ENCODE results near the gene ATXN1.

Gene ATXN1

DNA sequence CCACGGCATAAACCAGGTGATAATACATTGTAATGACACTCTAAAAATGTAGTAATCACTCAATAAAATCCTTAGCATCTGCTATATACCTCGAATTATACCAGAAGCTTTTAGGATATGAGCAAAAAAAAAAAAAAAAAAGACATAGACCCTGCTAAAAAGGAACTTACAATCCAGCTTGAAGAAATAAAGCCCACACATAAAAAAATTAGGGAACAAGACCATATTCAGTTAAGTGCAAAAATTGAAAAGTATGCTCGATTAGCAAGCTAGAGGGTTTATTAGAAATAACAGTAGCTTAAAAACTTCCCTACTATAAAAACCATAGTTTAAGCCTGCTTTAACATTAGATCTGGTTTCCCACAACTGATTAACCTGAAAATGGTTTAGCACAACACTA, 387.2 kb downstream of the ATXN1 start:
- peak in 2 of 3 donors; percentile 17 to 29 for DNase-seq

- peak in 2 of 3 donors; percentile 10 to 25 for DNase-seq
Observed at GRCh38 chr6:16372029-16372776, 389.1 kb downstream of the ATXN1 start.

GRCh38 chr6:16371401-16371800, 389.9 kb downstream of the ATXN1 start:
- DNase-seq = no peak

GRCh38 chr6:16370943-16371342, 390.3 kb downstream of the ATXN1 start:
- no peak for DNase-seq

DNA sequence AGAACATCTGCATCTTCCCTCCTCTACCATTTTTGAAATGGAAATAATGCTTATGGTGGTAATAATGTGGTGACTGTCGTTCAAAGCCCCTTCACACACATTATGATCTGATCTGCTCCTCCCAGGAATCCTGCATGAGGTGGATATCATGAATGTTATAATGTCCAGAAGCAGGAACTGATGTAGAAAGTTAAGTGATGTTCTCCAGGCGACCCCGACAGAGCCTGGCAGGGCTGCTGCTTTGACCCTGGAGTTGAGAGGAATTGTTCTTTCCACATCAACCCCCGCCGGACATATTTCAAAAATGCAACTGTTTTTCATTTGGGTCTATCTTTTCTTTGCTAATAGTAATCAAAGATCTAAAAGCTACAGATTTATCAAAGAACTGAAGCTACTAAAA, 391.3 kb downstream of the ATXN1 start:
- no peak for DNase-seq

- DNase-seq = no peak
Observed at GRCh38 chr6:16369140-16369745, 392.0 kb downstream of the ATXN1 start.

GRCh38 chr6:16367571-16367970, 393.7 kb downstream of the ATXN1 start:
- no peak for DNase-seq

DNA sequence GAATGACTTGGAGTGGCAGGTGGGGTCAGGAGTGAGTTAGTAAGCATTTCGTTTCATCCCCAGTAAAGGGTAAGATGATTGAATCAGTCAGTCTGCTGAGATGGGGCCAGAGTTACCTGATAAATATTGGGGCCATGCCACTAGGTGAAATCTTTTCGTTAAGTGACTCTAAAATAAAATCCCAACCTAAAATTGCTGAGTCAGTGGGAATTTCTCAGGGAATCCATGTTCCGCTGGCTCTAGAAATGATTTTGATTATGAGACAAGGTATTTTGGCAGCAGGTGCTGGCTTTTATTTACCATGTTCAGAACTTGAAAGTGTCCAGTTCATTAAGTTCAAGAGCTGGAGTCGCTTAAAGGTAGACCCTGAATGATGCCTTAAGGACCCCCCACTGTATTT, 397.5 kb downstream of the ATXN1 start:
- no peak for DNase-seq

DNA sequence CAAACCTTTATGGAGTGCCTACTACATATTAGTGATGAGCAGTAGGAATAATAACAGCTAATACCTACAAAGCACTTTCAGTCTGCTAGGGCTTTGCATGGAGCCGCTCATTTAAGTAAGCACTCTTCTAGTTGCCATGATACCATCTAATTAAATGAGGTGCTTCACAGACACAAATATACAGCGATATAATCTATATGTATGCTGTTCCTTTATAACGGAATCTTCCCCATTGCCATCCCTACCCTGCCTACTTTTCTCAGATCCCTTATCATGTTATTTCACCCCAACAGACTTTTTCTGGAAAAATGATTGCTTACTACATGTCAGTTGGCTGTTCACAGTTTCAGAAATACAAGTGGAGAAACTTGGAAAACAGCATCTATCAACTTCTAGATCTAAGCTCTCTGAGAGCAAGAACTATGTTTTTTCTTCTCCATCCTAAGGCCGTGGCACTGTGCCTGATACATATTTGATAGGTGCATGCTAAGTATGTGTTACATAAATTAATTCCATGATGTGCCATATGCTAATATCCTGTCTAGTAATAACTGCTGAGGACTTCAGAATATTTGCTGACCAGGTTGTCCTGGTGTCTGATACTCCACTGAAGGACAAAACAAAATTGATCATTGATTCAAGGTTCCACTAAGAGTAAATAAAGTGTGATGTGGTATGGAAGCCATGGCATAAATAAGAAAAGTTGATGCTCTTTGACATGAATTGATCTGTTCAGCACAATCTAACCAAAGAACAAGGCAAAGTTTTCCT, 398.3 kb downstream of the ATXN1 start:
- DNase-seq = no peak

DNA sequence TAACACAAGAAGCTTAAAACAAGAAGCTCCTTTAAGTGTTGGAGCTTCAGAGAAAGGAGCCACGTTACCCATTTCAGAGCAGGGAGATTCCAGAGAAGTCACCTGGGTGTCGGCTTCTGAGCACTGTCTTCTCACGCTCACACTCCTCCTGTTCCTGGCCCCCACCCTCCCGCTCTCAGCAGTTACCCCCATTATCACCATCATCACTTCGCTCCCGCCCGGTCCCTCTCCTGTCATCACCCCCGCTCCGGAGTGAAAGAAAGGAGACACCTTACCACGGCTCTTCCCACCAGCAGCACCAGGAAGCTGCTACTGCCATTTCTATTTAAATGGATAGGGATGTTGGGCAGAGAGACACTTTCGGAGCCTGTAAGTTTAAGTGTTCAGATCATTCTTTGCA, 399.0 kb downstream of the ATXN1 start:
- DNase-seq = no peak

DNA sequence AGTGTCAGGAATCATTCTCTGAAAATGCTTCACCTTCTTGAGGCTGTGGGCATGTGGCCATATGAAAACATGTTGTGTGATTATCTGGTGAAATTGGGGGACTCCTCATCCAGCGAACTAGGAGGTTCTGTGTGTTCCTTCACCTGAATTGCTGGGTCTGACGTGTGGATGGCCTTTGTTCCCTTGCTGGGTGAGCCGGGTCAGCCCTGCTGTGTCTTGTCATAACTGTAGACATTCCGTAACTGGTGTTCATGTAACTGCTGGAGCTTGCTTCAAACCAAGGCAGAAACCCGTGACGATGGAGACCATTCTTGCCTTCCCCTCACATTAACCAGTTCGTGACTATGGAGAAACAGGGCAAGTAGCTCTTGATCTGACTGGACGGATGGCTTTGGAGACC, 399.4 kb downstream of the ATXN1 start:
- no peak for DNase-seq

- DNase-seq = no peak
Observed at GRCh38 chr6:16361121-16361520, 400.1 kb downstream of the ATXN1 start.

- peak in 1 of 3 donors; percentile 22 for DNase-seq
Observed at GRCh38 chr6:16360365-16360764, 400.9 kb downstream of the ATXN1 start.

GRCh38 chr6:16359563-16359962, 401.7 kb downstream of the ATXN1 start:
- DNase-seq = no peak

- no peak for DNase-seq
Observed at GRCh38 chr6:16358531-16359138, 402.6 kb downstream of the ATXN1 start.

DNA sequence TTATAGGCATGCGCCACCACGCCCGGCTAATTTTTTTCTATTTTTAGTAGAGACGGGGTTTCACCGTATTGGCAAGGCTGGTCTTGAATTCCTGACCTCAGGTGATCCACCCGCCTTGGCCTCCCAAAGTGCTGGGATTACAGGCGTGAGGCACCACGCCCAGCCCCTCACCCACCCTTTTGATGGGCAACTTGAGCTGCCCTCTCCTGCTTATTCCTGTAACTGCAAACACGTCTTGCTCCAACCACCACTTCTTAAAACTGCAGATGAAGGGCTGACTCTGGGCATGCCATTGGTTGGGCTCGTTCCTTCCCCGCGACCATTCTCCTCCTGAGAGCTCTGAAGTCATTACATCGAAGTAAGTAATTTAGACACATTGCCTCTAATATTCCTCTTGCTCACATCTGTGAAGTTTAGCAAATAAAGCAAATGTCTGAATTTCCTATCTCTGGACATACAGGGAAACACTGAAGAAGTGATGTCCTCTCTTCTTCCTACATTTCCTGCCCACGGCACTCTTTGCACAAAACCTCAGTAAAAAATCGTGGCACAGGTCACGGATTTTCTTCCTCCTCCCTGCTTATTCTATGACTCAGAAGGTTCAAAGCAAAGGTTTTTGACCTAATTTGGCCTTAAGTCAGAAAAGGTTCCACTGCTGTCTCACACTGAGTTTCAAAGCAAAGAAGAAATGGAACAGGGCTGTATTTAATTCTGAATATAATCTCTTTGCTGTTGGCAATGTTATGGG, 405.4 kb downstream of the ATXN1 start:
- DNase-seq = peak; percentile 65 to 79 (median 75)

DNA sequence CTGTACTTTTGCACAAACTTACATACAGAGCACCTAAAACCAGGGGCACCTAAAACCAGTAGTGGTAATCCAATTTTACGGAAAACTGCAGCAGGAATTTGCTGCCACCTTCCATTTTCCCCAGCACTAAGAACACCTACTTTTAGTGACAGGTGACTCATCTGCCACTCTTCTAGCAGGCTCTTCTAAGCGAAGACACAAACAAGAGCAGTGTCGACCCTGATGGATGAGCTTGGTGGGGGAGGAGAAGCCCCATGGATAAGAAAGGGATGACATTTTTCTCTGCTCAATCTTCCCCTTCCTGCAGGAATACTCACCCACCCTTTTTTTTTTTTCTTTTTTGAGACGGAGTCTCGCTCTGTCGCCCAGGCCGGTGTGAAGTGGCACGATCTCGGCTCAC, 406.0 kb downstream of the ATXN1 start:
- no peak for DNase-seq

GRCh38 chr6:16354692-16355091, 406.6 kb downstream of the ATXN1 start:
- no peak for DNase-seq

- no peak for DNase-seq
Observed at GRCh38 chr6:16352821-16353438, 408.3 kb downstream of the ATXN1 start.

DNA sequence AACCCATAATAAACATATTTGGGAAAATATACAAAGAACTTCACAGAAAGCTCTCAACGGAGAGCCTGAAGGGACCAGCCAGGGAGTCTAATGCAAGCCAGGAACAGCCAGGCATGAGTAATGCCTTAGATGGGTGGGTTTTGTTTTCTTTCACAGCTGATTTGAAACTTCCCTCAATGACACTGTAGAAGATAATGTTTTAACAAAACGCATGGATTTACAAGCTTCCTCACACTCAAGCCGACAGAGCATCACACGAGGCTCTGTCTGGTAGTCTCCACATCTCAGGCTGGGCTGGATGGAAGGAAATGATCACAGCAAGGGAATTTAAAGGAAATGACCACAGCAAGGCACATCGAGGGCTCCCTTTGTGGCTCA, 409.0 kb downstream of the ATXN1 start:
- DNase-seq = no peak

- DNase-seq = no peak
Observed at GRCh38 chr6:16349544-16349943, 411.7 kb downstream of the ATXN1 start.

- DNase-seq = no peak
Observed at GRCh38 chr6:16346831-16347230, 414.4 kb downstream of the ATXN1 start.

All from suppressor macrophage treated with lipopolysaccharide for 1 hour (primary cell).